Activated B cell treated with CpG ODN at 0.5 μM for 24 hours (primary cell): ENCODE measurements around the gene EHMT2. TPM values are rescaled to one million over a fixed set of nuclear protein-coding genes. Genes with fewer than 3 reads are reported as not detected.

Experiments
- ATAC-seq: fragments of 200-7000 bp; cut with Tn5 transposase; one replicate; pipeline ENCODE4 v1.10.0; 2021; ENCODE audit warnings: low read depth, mild to moderate bottlenecking, moderate library complexity
- CTCF ChIA-PET: fragments of 350-600 bp; sonication (Branson Sonifier 250); formaldehyde crosslinking; loops from one replicate; lab custom pipeline; 2021; ENCODE audit warnings: antibody characterized with exemption; lab: Charles Lee
- POLR2A ChIA-PET: fragments of 350-600 bp; sonication (Branson Sonifier 250); formaldehyde crosslinking; loops from one replicate; lab custom pipeline; 2021; ENCODE audit warnings: antibody characterized with exemption; lab: Charles Lee
- DNase-seq: peaks from one replicate; pipeline ENCODE4 v3.0.0; 2022
- H3K27ac Mint-ChIP-seq: one replicate; pipeline ENCODE4 v1.8.0; 2020; ENCODE audit warnings: mixed read lengths
- H3K27me3 Mint-ChIP-seq: one replicate; pipeline ENCODE4 v1.8.0; 2021; ENCODE audit warnings: mixed read lengths
- H3K36me3 Mint-ChIP-seq: one replicate; pipeline ENCODE4 v1.8.0; 2021; ENCODE audit warnings: low read depth, mixed read lengths
- H3K4me1 Mint-ChIP-seq: one replicate; pipeline ENCODE4 v1.8.0; 2021; ENCODE audit warnings: mixed read lengths
- H3K4me3 Mint-ChIP-seq: one replicate; pipeline ENCODE4 v1.8.0; 2020; ENCODE audit warnings: mild to moderate bottlenecking, mixed read lengths
- H3K9me3 Mint-ChIP-seq: one replicate; pipeline ENCODE4 v1.8.0; 2020; ENCODE audit warnings: mixed read lengths
- intact Hi-C: fragments of 100-400 bp; cut with micrococcal nuclease; formaldehyde crosslinking; loops from one replicate; pipeline ENCODE4 v1.15.1; 2024
- total RNA-seq: library from RNA; stranded (reverse); gene quantifications from 2 replicates; pipeline ENCODE4 v1.2.3, GENCODE V29; 2022
- TF ChIP-seq, protein P1 (sequence below): fragments of 200-600 bp; IDR thresholded peaks from one replicate; pipeline ENCODE4 v1.8.0; 2022; ENCODE audit warnings: antibody characterized with exemption, mild to moderate bottlenecking

The EHMT2 gene
- total RNA-seq, 1 donor from 2014 or later = 58.4 TPM

DNA sequence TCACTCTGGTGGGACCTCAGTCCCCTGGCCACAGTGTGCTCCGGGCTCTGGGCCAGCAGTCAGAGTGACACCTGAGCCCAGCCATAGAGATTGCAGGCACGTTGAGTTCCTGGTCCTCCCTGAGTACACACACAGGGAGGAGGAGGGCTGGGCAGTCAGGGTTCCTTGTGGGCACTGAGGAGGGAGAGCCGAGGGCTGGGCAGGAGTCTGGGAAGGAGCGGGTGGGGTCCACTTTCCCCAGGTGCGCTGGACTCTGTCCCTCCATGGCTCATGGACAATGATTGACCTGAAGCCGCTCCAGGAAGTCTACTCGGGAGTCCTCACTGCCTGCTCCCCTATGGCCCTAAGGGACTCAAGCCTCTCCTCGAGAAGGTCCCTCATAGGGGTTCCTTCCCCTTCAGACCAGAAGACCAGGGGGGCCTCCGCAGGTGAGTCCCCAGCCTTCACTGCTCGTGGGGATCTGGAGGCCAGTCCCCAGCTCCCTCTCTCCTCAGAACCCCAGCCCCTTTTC is 19.8 kb downstream of the EHMT2 start:
- intact Hi-C loops = no loop called here
- DNase-seq (no peak), ATAC-seq (no peak)
- Mint-ChIP-seq H3K9me3 (no peaks in the 10 kb centered on the region), H3K27me3 (no peaks in the 10 kb centered on the region), H3K27ac (no peak overlapping the region), H3K4me3 (no peak overlapping the region), H3K36me3 (peaks cover 31% of the 10 kb centered on the region), H3K4me1 (no peaks in the 10 kb centered on the region)
- CTCF ChIA-PET = no interaction called here
- POLR2A ChIA-PET = no interaction called here
- TF ChIP-seq, protein P1, sequence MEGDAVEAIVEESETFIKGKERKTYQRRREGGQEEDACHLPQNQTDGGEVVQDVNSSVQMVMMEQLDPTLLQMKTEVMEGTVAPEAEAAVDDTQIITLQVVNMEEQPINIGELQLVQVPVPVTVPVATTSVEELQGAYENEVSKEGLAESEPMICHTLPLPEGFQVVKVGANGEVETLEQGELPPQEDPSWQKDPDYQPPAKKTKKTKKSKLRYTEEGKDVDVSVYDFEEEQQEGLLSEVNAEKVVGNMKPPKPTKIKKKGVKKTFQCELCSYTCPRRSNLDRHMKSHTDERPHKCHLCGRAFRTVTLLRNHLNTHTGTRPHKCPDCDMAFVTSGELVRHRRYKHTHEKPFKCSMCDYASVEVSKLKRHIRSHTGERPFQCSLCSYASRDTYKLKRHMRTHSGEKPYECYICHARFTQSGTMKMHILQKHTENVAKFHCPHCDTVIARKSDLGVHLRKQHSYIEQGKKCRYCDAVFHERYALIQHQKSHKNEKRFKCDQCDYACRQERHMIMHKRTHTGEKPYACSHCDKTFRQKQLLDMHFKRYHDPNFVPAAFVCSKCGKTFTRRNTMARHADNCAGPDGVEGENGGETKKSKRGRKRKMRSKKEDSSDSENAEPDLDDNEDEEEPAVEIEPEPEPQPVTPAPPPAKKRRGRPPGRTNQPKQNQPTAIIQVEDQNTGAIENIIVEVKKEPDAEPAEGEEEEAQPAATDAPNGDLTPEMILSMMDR = no peak

DNA sequence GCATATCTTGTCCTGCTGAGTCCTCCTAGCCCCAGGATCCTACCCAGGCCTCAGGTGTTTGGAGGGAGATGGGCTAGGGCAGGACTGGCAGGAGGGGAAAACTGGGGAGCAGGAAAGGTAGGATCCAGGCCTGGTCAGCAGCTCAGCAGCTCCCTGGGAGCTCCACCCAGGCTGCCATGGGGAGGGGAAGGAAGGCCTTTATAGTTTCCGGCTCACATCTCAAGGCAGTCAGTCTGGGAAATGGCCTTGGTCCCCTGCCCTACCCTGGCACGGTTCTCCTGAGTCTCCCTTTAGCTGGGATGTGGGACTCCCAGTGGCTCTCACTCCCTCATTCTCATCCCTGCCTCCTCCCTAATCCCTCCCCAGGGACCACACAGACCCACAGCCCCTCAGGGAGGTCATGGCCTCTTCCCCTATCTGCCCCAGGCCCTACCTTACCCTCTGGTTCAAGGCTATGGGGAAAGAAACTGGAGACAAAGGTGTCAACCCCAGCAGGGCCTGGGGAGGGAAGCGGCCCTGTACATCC is 20.3 kb downstream of the EHMT2 start:
- TF ChIP-seq, protein P1 = no peak
- POLR2A ChIA-PET = no interaction called here
- CTCF ChIA-PET = no interaction called here
- DNase-seq (no peak), ATAC-seq (no peak)
- Mint-ChIP-seq H3K27ac (no peak overlapping the region), H3K36me3 (peaks cover 26% of the 10 kb centered on the region), H3K27me3 (no peaks in the 10 kb centered on the region), H3K9me3 (no peaks in the 10 kb centered on the region), H3K4me3 (no peak overlapping the region), H3K4me1 (no peaks in the 10 kb centered on the region)
- intact Hi-C loops = no loop called here

DNA sequence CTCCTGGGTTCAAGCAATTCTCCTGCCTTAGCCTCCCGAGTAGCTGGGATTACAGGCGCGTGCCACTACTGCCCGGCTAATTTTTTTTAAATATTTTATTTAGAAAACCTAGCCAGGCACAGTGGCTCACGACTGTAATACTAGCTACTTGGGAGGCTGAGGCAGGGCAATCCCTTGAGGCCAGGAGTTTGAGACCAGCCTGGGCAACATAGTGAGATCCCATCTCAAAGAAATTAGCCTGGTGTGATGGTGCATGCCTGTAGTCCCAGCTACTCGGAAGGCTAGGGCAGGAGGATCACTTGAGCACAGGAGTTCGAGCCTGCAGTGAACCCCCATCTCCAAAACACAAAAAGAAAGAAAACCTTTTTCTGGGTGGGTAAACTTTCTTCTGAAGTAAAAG is 21.1 kb downstream of the EHMT2 start:
- POLR2A ChIA-PET = no interaction called here
- no peak overlapping the region for H3K4me3 Mint-ChIP-seq
- H3K9me3 Mint-ChIP-seq = no peaks in the 10 kb centered on the region
- DNase-seq (no peak), ATAC-seq (no peak)
- CTCF ChIA-PET = no interaction called here
- no peaks in the 10 kb centered on the region for H3K4me1 Mint-ChIP-seq
- TF ChIP-seq, protein P1 = no peak
- H3K36me3 Mint-ChIP-seq = peaks cover 20% of the 10 kb centered on the region
- no peaks in the 10 kb centered on the region for H3K27me3 Mint-ChIP-seq
- intact Hi-C loops = no loop called here
- no peak overlapping the region for H3K27ac Mint-ChIP-seq

DNA sequence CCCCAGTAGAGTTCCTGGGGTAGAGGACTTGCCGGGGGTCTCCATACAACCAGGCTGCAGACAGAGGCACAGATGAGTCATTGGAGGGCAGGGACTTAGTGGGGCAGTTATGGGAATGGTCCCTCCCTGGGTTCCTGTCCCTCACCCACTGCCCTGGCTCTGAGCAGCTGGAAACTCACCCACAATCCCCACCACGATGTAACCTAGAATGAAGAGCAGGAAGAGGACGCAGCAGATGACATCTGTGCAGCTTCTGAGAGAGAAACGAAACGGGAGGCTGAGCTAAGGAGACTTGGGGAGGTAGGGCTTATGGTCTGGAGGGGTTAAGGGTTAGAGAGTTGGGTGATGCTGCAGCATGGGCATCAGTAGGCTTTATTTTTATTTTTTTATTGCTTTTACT is 21.6 kb downstream of the EHMT2 start:
- intact Hi-C loops = no loop called here
- Mint-ChIP-seq H3K36me3 (peaks cover 15% of the 10 kb centered on the region), H3K27ac (no peak overlapping the region), H3K9me3 (no peaks in the 10 kb centered on the region), H3K4me3 (no peak overlapping the region), H3K4me1 (no peaks in the 10 kb centered on the region), H3K27me3 (no peaks in the 10 kb centered on the region)
- TF ChIP-seq, protein P1 = no peak
- no peak for ATAC-seq
- ChIA-PET POLR2A (no interaction called here), CTCF (interaction anchor here (0.6 kb wide), 1 partner anchor 1144 kb away, joined by 3 read pairs; no protein-coding TSS in a partner anchor)
- DNase-seq = no peak

DNA sequence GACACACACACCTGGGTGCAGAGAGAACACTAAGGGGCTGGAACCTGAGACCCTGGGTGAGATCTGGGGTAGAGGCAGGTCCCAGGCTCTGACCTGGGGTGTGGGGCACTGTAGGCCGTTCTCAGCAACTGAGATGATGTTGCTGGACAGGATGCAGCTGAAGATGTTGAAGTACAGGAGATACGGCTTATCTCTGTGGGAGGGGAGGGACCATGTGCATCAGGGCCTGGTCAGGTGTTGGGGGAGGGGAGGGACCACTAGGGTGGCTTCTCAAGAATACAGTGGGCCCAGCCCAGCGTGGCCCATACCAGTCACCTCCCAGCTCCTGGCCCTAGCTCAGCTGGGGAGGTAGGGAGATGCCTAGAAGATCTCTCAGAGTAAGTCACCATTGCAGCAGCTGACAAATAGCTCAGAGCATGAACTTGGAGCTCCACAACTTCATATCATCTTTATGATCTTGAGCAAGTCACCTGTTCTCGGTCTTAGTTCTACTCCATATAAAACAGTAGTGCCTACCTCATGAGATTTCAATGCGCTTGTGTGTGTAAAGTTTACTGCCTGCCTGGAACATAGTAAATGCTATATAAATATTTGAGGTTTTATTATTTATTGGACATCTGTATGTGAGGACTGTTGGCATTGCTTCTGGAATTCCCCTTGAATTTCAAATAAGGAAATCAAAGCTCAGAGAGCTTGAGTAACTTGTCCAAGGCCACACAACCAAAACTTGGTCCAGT is 22.5 kb downstream of the EHMT2 start:
- Mint-ChIP-seq H3K27ac (no peak overlapping the region), H3K36me3 (peaks cover 6% of the 10 kb centered on the region), H3K27me3 (peaks cover 1% of the 10 kb centered on the region)

More for the DNA sequence above, 22.5 kb downstream of the EHMT2 start:
- Mint-ChIP-seq H3K4me1 (no peaks in the 10 kb centered on the region), H3K9me3 (no peaks in the 10 kb centered on the region), H3K4me3 (no peak overlapping the region)
- DNase-seq (no peak), ATAC-seq (no peak)
- intact Hi-C loops = no loop called here
- POLR2A ChIA-PET = no interaction called here
- TF ChIP-seq, protein P1 = no peak
- CTCF ChIA-PET = interaction anchor here (0.6 kb wide), 2 partner anchors 11 to 1143 kb away, joined by 3 read pairs; no protein-coding TSS in a partner anchor
